ENCODE data around the gene MAPK8IP3.

The MAPK8IP3 gene

DNA sequence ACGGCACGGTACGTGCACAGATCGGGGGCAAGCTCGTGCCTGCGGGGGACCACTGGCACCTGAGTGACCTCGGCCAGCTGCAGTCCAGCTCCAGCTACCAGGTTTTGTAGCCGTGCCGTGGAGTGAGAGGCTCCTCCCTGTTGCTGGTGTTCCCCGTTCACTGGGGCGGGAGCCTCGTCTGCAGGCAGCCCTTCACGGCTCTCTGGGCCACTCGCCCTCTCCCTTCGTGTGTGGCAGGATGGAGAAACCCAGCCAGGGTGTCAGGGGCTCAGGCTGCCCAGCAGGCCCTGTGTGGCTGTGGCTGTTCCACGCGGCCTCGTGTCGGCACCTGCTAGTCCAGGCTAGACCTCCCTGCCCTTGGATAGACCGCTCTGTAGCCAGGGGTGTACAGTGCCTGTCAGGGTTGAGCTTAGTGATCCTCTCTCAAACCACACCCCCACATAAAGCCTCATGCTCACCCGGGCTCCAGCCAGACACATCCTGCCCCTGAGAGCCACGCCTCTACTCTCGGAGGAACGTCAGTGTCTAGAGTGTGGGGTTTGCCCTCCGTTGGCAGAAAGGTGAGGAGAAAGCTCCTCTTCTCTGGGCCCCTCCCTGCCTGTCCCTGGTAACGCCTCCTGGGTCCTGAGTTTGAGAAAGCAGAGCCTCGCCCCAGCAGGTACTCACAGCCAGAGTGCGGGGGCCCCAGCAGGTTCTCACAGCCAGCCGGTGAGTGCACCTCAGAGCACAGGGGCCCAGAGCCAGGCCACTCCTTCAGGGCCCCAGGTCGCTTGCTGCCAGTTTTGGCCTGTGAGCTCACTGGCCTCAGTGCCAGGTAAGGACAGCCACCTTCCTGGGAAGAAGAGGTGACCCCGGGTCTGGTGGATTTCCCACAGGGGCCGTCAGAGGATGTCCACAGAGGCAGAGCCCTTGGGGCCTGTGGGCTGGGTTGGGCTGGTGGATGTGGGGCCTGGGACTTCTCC, 37.7 kb downstream of the MAPK8IP3 start:
- no peak for DNase-seq

DNA sequence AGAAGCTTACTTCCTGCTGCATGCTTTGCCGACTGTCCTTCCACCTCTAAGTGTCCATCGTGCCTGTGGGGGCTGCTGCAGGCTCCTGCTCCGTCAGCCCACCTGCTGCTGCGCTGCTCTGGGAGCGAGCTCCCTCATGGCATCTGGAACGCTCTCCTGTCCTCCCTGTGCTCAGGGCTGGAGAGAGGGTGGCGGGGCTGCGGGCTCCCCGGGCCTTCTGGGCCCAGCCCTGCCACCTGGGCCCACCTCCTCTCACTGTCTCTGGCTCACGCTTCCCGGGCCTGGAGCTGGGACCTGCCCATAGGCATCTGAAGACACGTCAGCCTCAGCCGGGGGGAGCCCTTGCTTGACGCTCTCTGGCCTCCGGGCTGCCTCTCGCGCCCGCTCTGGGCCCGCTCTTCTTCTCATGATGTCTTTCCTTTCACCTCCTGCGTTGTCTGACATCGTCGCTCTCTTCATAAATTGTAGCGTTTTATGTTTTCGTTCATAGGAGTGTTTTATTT, 38.4 kb downstream of the MAPK8IP3 start:
- DNase-seq, result no peak

DNA sequence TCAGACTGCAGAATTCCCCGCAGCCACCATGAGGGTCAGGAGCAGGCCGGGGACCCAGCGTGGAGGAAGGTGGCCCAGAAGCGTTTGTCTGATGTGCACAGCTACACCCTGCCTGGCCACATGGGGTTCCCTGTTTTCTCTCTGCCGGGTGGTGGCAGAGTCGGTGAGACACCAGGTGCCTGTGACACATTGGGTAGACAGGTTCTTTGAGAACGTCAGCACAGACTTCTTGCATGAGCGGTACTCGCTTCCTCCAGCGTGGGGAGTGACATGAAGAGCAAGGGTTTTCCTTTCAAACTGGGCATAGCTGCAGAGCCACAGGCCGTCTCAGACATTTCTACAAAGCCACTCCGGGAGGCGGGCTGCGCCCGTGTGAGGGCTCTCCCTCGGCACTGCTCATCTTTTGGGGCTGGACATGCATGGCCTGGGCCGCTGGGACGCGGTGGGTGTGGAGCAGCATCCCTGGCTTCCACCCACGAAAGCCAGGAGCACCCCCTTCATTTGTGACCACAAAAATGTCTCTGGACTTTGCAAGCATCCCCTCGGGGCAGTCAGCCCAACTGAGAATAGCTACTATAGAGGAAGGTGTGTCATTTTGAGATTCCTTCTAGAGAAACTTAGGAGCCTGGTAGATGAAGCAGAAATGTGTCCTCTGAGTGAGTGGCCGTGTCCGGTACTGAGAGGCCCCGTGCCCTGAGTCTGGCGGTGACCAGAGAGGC, 39.3 kb downstream of the MAPK8IP3 start:
- DNase-seq, result no peak

DNA sequence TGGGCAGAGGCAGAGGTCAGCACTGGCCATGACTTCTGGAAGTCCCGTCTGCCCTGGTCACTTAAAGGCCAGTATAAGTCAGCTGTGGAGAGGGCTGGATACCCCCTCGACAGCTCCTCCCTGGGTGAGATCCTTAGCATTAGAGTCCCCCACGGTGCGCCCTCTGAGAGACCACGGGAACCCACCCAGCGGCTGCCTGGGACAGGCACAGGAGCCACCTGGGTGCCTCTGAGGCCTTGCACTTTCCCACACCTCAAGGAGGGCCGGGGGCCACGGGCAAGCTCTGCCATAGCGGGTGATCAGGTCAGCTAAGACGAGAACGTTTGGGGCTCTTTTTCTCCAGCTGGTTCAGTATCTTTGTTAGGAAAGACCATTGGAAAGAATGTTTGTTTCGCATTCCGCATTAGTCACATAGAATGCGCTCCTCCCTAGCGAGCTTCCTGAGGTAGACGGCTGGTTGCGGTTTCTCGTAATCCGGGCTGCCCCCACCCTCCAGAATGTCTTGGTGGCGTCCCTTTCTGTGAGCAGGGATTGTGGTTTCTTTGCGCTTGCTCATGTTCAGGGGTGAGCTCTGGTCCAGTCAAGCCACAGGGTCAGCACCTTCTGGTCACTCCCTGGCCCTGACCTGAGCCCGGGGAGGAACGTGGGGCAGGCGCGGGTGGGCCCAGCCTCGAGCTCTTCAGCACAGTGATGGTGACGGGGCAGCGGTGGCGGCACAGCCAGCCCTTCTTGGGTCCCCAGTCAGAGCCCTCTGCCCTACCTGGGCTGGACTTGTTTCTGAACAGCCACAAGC, 40.1 kb downstream of the MAPK8IP3 start:
- no peak for DNase-seq

DNA sequence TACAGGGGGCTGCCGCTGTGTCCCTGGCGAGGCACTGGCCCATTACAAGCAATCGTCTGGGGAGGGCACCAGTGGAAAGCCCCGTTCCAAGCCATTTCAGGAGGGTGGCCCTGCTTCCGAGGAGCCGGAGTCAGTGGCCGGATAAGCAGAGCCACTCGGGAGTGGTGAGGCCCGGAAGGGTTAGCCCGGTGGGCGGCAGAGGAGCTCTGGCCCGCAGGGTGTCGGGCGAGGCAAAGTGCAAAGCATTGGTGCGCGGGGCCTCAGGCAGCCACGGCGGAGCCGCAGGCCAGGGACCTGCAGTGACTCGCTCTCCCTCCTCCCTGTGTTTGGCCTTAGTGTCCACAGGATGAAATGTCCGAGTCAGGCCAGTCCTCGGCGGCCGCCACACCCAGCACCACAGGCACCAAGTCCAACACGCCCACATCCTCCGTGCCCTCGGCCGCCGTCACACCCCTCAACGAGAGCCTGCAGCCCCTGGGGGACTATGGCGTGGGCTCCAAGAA, 40.7 kb downstream of the MAPK8IP3 start:
- DNase-seq, result no peak

DNA sequence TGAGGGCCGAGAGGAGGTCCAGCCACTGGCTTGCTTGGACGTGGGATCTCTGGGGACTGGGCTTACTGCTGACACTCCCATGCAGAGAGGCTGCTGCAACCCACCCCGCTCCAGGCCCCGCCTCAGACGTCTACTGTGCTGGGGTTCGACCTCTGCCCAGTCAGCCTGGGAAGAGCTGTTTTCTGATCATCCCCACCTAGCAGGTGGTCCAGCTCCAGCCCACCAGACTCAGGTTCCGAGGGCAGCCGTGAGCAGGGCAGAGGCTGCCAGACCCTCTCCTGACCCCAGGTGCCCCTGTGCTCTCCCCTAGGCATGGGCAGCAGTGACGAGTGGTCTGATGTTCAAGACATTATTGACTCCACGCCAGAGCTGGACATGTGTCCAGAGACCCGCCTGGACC, 41.9 kb downstream of the MAPK8IP3 start:
- no peak for DNase-seq

DNA sequence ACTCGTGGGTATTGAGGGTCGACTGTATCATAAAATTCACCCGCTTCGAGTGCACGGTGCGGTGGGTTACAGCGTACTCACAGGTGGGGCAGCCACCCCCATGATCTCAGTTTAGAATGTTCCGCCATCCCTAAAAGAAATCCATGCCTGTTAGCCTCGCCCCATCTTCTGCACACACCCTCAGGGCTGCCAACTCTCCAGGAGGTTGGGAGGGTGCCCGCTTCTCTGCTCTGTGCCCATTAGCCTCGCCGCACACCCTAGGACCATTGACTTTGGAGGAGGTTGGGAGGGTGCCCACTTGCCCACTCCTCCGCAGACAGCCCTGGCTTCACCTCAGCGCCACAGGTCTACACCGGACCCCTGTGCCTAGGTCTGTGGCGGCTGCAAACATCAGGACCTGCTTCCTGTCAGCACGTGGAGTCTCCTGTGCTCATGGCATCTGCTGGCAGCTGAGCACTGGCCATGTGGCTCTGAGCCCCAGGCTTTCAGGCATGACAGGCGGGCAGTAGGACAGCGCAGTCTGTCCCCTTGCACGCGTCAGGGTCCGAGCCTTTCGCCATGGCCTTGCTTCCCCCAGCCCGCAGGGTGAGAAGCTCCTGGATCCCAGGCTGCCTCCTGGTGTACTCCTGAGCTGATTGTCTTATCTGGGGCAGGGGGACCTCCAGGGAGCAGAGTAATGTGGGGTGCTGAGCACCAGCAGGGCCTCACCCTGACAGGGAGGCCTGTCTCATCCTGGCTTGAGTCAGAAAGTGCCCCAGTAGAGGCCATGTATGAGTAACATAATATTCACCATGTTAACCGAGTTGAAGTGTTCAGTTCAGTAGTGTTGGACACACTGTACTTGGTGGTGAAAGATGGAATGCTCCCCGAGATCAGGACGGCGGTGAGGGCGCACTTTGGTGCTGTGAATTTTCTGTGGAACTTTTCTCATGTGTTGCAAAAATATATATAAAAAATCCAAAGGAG, 43.4 kb downstream of the MAPK8IP3 start:
- DNase-seq, result no peak

DNA sequence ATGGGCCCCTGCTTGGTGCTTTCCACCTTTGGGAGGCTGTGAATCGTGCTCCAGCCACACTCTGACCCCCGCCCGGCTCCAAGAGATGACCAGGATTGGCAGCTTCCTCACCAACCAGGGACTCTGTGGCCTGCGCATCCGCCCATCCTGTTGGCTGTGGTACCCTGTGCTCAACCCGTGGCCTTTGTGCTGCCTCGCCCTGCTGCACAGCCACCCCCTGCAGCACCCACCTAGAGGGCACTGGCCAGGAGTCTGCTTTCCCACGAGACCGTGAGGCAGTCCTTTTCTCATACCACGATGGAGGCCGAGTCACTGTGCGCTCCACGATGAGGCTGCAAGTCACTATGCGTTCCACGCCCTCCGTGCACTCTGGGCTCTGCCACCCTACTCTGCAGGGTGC, 46.0 kb downstream of the MAPK8IP3 start:
- DNase-seq, result no peak

DNA sequence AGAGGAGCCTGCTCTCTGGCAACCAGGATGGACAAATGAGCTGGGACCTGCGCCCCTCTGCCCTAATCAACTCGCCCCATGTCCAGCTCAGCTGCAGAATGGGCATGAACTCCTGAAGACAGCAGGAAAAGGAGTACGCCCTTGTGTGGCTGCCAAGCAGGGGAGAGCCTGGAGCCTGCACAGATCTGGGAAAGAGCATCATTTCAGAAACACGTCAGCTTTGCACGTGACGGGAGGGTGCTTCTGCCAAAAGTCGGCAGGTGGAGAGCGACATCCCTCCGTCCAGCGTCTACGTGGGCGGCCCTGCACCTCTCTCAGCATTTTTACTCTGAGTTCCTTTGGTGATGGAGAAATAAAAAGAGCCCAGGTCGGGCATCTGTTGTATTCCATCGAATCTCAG, 46.9 kb downstream of the MAPK8IP3 start:
- DNase-seq, result no peak

DNA sequence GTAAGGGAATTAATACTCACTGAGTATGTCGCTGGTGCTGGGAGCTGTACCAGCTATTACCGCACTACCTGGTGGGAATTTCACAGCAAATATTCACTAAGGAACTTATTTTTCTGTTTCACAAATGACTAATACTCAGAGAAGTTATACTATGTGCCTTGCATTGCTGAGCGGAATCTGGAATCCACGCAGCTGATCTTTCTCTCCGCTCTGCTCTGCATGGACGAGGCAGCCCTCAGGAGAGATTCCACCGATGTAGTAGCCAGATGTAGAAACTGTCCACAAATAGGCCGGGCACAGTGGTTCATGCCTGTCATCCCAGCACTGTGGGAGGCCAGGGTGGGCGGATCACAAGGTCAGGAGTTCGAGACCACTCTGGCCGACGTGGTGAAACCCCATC, 48.2 kb downstream of the MAPK8IP3 start:
- DNase-seq, result no peak

DNA sequence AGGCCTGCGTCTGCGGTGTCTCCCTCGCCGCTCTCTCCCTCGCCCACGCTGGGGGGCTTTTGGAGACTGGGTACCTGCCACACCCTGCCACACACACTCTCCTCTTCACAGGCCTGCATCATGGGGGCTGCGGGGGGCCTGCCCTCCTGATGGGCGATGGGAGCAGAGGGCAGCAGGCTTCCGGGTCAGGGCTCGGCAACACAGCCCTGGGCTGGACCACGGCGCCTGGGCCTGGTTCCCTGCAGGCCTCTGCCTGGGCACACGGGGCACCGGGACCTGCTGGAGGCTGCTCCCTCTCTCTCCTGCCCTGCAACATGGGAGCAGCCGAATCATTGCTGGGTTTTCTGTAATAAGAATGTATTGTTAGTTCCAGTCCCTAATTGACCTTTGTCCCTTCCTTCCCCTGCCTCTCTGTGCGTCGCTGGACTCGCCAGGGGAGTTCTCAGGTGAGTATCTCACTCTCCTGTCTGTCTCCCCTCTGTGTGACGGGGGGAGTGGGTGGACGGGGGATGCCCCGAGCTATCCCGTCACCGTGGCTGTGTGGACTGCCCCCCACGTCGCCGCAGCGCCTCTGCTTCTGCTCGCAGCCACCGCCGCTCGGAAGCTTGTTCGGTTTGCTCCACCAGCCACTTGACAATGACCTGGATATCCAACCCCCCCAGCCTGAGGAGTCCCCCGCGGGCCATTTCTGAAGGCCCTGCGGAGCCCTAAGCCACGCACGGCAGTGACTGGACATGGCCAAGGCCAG, 51.9 kb downstream of the MAPK8IP3 start:
- no peak for DNase-seq

DNA sequence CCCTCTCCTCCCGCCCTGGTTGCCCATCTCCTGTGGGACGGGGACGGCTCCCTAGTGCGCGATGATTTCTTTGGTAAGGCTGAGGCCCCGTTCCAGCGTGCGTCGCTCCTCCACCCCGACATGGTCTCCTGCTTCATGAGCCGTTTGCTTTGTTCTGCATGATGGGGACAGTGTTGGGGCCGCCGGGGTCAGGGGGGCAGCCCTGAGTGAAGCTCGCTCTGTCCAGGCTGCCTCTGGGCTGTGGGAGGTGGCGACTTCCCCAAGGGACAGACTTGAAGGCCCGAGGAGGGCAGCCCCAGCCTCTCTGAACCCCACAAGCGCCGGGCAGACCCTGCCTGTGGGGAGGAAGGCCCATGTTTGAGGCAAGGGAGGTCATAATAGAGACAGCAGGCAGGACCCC, 52.9 kb downstream of the MAPK8IP3 start:
- no peak for DNase-seq

DNA sequence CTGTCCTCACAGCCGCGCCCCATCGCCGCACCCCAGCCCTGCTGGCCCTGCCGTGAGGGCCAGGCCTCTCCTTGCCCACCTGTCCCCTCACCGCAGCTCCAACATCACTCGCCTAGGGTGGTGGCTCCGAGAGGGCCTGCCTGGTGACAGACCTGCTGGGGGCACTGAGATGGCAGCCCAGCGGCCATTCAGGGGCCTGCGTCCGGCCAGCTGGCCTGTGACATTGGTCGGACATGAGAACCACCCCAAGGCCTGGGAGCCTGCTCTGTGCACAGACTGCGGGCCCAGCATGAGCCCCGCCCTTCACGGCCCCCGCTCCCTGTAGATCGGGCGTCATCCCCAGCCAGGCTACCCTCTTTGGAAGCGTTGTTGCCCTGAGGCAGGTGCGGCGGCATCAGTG, 53.5 kb downstream of the MAPK8IP3 start:
- no peak for DNase-seq

DNA sequence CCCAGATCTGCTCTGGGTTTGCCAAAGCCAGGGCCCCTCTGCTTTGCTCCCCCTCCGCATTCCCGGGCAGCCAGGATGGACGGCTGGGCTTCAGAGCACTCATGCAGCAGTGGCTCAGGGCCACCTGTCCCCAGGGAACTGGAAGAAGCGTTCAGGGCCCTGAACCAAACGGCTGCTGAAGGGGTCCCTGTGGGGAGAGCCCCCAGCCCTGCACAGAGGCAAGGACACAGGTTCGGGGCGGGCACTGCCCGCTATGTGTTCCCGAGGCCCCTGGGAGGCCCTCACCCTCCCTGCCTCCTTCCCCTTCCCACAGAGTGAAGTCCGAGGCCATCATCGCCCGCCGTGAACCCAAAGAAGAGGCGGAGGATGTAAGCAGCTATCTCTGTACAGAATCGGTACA, 54.9 kb downstream of the MAPK8IP3 start:
- no peak for DNase-seq

DNA sequence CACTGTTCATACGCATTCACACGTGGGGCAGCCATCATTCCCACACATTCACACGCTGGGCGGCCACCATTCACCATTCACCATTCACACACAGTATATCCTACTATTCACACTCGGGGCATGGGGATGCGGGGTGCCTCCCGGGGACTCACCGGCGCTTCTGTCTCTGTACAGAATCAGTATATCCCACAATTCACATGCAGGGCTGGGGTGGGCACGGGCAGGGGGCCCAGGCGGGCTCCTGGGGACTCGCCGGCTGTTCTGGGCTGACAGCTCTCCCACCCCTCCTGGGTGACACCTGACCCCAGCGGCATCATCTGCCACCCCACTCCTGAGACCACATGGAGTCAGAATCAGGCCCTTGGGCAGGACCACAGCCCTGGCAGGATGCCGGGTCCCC, 55.8 kb downstream of the MAPK8IP3 start:
- DNase-seq, result no peak

DNA sequence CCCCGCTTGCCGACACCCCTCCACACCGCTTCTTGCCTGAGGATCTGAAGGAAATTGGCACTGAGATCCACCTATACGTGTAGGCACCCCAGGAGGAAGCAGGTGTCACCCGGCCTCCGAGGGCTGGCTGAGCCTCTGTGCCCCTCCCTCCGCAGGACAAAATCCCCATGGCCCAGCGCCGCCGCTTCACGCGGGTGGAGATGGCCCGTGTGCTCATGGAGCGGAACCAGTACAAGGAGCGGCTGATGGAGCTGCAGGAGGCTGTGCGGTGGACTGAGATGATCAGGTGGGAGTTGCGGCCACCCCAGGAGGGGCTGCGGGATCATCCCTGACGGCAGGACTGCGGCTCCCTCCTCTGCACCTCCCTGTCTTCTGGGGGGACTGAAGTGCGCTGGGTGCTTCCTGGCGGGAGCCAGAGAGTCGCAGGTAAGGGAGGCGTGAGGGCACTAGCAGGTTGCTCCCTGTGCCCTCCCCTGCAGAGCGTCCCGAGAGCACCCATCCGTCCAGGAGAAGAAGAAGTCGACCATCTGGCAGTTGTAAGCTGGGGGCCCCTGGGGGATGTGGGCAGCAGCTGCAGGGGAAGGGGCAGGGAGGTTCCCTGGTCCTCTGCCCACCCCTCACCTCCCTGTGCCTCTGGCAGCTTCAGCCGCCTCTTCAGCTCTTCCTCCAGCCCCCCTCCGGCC, 56.3 kb downstream of the MAPK8IP3 start:
- no peak for DNase-seq

DNA sequence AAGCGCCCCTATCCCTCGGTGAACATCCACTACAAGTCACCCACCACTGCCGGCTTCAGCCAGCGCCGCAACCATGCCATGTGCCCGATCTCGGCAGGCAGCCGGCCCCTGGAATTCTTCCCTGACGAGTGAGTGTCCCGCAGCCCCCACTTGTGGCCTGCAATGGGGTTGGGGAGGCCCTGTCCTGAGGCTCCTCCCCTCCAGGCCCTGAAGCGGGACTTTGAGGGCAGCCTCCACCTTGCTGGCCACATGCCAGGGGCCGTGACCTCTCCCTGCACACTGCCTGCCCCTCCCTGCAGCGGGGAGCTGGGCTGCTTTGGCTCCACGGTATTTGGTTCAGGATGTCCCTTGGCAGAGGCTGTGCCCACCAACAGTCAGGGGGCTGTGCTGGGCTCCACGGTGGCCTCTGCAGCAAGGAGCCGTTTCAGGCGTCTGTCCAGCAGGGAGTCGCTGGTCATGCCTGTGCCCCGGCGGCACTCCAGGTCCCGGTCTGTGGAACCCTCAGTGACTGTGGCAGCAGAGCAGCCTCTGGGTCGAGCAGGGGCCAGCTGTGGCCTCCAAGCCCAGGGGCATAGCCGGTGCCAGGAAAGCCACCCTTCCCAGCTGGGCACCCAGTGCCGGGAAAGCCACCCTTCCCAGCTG, 57.0 kb downstream of the MAPK8IP3 start:
- DNase-seq, result no peak

DNA sequence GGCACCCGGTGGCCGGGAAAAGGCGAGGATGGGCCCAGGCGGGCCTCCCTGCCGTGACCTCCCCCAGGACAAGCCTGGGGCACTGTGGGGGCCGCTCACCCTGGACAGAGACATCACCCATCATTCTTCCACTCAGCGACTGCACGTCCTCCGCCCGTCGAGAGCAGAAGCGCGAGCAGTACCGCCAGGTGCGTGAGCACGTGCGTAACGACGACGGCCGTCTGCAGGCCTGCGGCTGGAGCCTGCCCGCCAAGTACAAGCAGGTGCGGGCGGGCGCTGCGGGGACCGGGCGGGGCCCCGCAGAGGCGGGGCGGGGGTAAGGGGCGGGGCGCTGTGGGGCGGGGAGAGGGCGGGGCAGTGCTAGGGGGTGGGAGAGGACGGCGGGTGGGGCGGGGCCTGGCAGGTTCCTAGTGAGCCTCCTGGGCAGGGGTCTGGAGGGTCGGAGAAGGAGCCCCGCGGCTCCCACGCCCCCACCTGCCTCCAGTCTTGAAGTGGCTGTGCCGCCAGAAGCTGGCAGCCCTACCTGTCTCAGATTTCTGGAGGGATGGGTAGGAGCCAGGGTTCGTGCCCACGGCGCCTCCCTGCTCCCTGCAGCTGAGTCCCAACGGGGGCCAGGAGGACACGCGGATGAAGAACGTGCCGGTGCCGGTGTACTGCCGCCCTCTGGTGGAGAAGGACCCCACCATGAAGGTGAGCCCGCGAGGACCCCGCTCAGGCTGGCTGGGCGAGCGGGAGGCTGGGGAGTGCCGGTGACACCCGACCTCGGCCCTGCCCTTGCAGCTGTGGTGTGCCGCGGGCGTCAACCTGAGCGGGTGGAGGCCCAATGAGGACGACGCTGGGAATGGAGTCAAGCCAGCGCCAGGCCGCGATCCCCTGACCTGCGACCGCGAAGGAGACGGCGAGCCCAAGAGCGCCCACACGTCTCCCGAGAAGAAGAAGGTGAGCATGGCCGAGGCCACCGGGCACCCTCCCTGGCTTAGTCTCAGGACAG, 57.8 kb downstream of the MAPK8IP3 start:
- no peak for DNase-seq

DNA sequence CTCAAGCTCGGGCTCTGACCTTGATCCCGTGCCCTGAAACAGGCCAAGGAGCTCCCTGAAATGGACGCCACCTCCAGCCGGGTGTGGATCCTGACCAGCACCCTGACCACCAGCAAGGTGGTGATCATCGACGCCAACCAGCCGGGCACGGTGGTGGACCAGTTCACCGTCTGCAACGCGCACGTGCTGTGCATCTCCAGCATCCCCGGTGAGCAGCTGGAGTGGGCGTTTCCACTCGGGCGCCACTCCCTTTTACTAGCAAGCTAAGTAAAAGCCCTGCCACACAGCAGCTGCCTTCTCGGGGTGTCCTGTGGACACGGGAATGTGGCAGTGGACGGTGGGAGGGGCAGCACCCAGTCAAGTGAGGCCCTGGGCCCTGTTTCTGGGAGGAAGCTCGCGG, 59.0 kb downstream of the MAPK8IP3 start:
- DNase-seq, result no peak

Measured in activated CD8-positive, alpha-beta memory T cell treated with anti-CD3 and anti-CD28 coated beads for 24 hours (primary cell).